Suprapubic skin (tissue), 4 donors: Measurements from ENCODE around the gene PRDX6.

Experiments
- CTCF ChIP-seq, 2 donors: fragments of 200-600 bp in 1 of 2; fragments of 450-650 bp in 1 of 2; sonication (generic) in 1 of 2; IDR thresholded peaks; one replicate each; pipeline ENCODE4 v1.5.1; 2016 to 2019; ENCODE audit warnings: antibody characterized with exemption in 2 of 2, mild to moderate bottlenecking in 1 of 2, moderate library complexity in 1 of 2
- EP300 ChIP-seq: sonication (generic); formaldehyde crosslinking; IDR thresholded peaks from one replicate; pipeline ENCODE4 v1.6.1; 2017; ENCODE audit warnings: antibody characterized with exemption
- POLR2A ChIP-seq, 2 donors: fragments of 450-650 bp; IDR thresholded peaks; one replicate each; pipeline ENCODE4 v1.6.1; 2017; ENCODE audit warnings: antibody characterized with exemption in 2 of 2, mild to moderate bottlenecking in 2 of 2, moderate library complexity in 2 of 2
- POLR2AphosphoS5 ChIP-seq, 3 donors: sonication (generic); formaldehyde crosslinking; IDR thresholded peaks; one replicate each; pipeline ENCODE4 v1.6.1; 2017; ENCODE audit warnings: antibody characterized with exemption in 3 of 3

GRCh38 chr1:173467426-173467825 lies 9.7 kb upstream of the PRDX6 start:
- TF ChIP-seq POLR2A (IDR thresholded peaks at IDR 0.05) (no peak), POLR2AphosphoS5 (IDR thresholded peaks at IDR 0.05) (no peak), CTCF (IDR thresholded peaks at IDR 0.05) (no peak), EP300 (no peak)
